Thyroid gland (tissue), 4 donors: ENCODE results near the gene KLHL21. TPM values are rescaled to one million over a fixed set of nuclear protein-coding genes. Genes with fewer than 3 reads are reported as not detected.

Experiments used
- DNase-seq, 2 donors: peaks; one replicate each; pipeline ENCODE4 v3.0.0-alpha.2; 2019
- H3K27ac ChIP-seq, 3 donors: fragments of 200-600 bp; sonication (generic); 1 replicate in 2 of 3; 2 replicates in 1 of 3; pipeline ENCODE4 v1.5.1; 2016 to 2019; ENCODE audit warnings: mild to moderate bottlenecking in 1 of 3, moderate library complexity in 1 of 3
- H3K27me3 ChIP-seq: fragments of 200-600 bp; sonication (generic); one replicate; pipeline ENCODE4 v1.5.1; 2019
- H3K36me3 ChIP-seq, 2 donors: fragments of 200-600 bp; sonication (generic); one replicate each; pipeline ENCODE4 v1.5.1; 2016 to 2019
- H3K4me1 ChIP-seq, 2 donors: fragments of 200-600 bp; sonication (generic); one replicate each; pipeline ENCODE4 v1.5.1; 2017 to 2019
- H3K4me3 ChIP-seq, 3 donors: fragments of 200-600 bp; sonication (generic); replicated peaks in 1 of 3; 1 replicate in 2 of 3; 2 replicates in 1 of 3; pipeline ENCODE4 v1.5.1; 2016; ENCODE audit warnings: mild to moderate bottlenecking in 1 of 3
- H3K9me3 ChIP-seq: fragments of 200-600 bp; sonication (generic); one replicate; pipeline ENCODE4 v1.5.1; 2017
- POLR2A ChIP-seq, 2 donors: fragments of 450-650 bp; IDR thresholded peaks; one replicate each; pipeline ENCODE4 v1.6.1; 2017; ENCODE audit warnings: antibody characterized with exemption in 2 of 2, mild to moderate bottlenecking in 2 of 2, moderate library complexity in 1 of 2
- WGBS, 2 donors: methylation state at CpG; one replicate each; pipeline ENCODE4 v1.1.5; 2017; 5-methylcytosine and 5-hydroxymethylcytosine counted together
- intact Hi-C: fragments of 100-400 bp; cut with DNase I; formaldehyde crosslinking; loops from one replicate; pipeline ENCODE4 v1.15.1; 2023
- total RNA-seq, 4 donors: library from RNA; depleted of rRNA; stranded (reverse); fragments of >200 nt; gene quantifications; one replicate each; pipeline ENCODE4 v1.2.3, GENCODE V29; 2016
- TF ChIP-seq, protein P1 (sequence below), 6 experiments: fragments of 200-600 bp in 3 of 6; fragments of 450-650 bp in 3 of 6; sonication (generic) in 3 of 6; IDR thresholded peaks; one replicate each; pipeline ENCODE4 v1.5.1; 2016 to 2019; ENCODE audit warnings: antibody characterized with exemption in 6 of 6, mild to moderate bottlenecking in 2 of 6, inconsistent platforms in 1 of 6, moderate library complexity in 1 of 6

Gene KLHL21
- total RNA-seq, 4 donors from 2014 or later: 34.9 to 68.4 (median 44.6) TPM

DNA sequence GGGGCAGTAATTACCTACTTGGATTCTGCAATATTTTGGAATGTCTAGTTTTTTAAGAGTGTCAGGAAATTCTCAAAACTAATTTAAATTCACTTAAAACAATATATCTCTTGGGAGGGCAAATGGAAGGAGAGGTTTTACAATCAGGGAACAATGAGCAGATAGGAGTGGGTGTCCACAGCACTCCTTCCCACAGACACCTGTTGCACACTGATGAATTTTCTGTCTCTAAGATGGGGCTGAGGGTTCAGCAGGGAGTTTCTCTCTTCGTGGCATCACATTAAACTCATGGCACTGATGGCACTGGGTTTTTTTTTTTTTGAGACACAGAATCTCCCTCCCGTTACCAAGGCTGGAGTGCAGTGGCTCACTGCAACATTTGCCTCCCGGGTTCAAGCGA lies 16.4 kb upstream of the KLHL21 start:
- TF ChIP-seq, protein P1, sequence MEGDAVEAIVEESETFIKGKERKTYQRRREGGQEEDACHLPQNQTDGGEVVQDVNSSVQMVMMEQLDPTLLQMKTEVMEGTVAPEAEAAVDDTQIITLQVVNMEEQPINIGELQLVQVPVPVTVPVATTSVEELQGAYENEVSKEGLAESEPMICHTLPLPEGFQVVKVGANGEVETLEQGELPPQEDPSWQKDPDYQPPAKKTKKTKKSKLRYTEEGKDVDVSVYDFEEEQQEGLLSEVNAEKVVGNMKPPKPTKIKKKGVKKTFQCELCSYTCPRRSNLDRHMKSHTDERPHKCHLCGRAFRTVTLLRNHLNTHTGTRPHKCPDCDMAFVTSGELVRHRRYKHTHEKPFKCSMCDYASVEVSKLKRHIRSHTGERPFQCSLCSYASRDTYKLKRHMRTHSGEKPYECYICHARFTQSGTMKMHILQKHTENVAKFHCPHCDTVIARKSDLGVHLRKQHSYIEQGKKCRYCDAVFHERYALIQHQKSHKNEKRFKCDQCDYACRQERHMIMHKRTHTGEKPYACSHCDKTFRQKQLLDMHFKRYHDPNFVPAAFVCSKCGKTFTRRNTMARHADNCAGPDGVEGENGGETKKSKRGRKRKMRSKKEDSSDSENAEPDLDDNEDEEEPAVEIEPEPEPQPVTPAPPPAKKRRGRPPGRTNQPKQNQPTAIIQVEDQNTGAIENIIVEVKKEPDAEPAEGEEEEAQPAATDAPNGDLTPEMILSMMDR (IDR thresholded peaks at IDR 0.05): no peak
- TF ChIP-seq POLR2A (IDR thresholded peaks at IDR 0.05): no peak
- H3K27me3 ChIP-seq: no peaks in the 10 kb centered on the region
- intact Hi-C loops: no loop called here
- H3K27ac ChIP-seq: no peak overlapping the region
- 92 to 95% methylated on average over 4 of the region's 4 CpGs for WGBS, 2 donors
- no peak for DNase-seq
- peaks cover 25 to 30% of the 10 kb centered on the region in 2 donors for H3K4me1 ChIP-seq
- H3K36me3 ChIP-seq: peaks cover 17 to 21% of the 10 kb centered on the region in 2 donors
- no peak overlapping the region for H3K4me3 ChIP-seq
- no peaks in the 10 kb centered on the region for H3K9me3 ChIP-seq

DNA sequence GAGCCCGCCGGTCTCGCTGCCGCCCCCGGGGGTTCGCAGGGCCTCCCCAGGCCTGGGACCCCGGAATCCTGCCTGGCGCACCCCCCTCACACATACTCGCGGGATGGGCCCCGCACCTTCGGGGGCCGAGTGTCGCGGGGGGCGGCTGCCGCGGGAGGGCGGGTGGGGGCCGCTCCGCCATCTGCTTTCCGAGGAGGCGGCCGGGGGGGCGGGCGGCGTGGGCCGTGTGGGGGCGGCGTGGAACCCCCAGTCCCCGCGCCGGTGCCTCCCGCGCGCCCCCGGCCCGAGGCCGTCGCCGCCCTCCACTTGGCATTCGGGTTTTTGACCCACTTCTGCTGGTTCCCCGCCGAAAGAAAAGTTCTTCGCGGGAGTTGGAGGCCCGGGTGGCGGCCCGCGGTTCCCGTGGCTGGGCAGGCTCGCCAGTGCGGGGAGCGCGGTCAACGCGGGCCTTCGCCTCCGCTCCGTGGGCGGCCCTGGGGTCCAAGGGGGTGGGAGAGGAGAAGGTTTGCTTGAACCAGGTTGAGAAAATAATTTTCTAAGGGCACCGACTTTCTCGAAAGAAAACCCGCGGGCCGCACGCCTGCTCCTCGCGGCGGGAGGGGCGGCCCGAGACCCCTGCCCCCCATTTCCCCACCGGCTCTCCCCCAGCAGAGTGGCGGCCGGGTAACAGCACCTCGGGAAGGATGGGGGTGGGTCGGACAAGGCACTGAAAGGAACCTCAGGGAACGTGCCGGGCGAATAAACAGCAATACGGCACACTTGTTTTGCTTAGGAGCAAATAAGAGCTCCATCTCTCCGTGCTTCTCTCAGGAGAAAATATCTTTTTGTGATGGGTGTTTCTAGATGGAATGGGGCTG lies 12.5 kb upstream of the KLHL21 start:
- no peak for TF ChIP-seq POLR2A (IDR thresholded peaks at IDR 0.05)
- TF ChIP-seq, protein P1 (IDR thresholded peaks at IDR 0.05): no peak
- peak overlapping the region in 2 of 3 donors; percentile 96 to 100 for H3K4me3 ChIP-seq
- peak in 1 of 2 donors; percentile 35 for DNase-seq
- no peaks in the 10 kb centered on the region for H3K9me3 ChIP-seq
- intact Hi-C loops: loop anchor here (2.0 kb wide), 1 partner anchor 14 kb away; no protein-coding TSS in a partner anchor
- peaks cover 6% of the 10 kb centered on the region in 2 donors for H3K36me3 ChIP-seq
- H3K4me1 ChIP-seq: peaks cover 8 to 14% of the 10 kb centered on the region in 2 donors
- H3K27me3 ChIP-seq: no peaks in the 10 kb centered on the region
- 3% methylated on average over 30 to 33 of the region's 82 CpGs for WGBS, 2 donors
- peak overlapping the region; percentile 39 to 95 (median 76) for H3K27ac ChIP-seq

DNA sequence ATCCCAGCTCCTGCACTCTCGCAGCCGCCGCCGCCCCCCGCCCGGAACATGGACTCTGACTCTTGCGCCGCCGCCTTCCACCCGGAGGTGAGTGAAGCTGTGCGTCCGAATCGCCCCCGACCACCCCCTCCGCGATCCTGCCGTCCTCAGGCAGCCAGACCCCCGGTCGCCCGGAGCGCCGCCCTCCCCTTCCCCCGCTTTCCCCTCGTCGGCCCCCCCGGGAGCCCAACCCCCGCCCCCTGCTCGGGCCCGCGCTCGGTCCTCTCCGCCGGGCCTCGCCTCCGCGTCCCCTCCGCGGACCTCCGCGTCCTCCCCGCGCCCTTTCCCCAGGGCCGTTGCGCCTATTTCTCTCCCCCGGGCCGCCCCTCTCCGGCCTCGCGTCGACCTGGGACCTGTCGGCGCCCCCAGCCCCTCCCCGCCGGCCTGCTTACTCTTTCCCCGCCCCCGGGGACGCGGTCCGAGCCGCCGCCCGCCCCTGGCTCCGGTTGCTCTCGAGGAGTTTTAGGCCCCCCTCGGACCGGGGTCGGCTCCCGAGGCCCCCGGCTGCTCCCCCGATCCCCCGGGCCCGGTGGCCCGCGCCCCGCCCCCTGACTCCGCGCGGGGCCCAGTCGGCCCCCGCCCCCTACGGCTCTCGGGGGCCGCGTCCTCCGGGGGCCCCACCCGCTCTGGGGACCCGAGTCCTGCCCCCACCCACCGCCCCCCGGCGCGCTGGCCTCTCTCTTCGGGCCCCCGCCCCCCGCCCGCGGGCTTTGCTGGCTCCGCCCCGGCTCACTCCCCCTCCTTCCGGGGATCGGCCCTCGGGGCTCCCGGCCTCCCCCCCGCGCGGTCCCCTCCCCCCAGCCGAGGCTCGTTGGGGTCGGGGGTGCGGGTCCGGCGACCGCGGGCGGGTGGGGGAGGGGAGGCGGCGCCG lies 11.6 kb upstream of the KLHL21 start:
- TF ChIP-seq, protein P1 (IDR thresholded peaks at IDR 0.05): no peak
- no peak for TF ChIP-seq POLR2A (IDR thresholded peaks at IDR 0.05)
- Histone ChIP-seq H3K36me3 (no peaks in the 10 kb centered on the region), H3K4me1 (peaks cover 8 to 22% of the 10 kb centered on the region in 2 donors), H3K9me3 (no peaks in the 10 kb centered on the region), H3K4me3 (peak overlapping the region; percentile 69 to 100 (median 96)), H3K27me3 (no peaks in the 10 kb centered on the region), H3K27ac (peak overlapping the region; percentile 76 to 95 (median 83))
- intact Hi-C loops: loop anchor here (2.0 kb wide), 1 partner anchor 13 kb away; no protein-coding TSS in a partner anchor
- DNase-seq: peak; percentile 54 to 56
- 1% methylated on average over 27 of the region's 117 CpGs; no CpG with 5 or more reads in 1 of the 2 donors for WGBS, 2 donors

DNA sequence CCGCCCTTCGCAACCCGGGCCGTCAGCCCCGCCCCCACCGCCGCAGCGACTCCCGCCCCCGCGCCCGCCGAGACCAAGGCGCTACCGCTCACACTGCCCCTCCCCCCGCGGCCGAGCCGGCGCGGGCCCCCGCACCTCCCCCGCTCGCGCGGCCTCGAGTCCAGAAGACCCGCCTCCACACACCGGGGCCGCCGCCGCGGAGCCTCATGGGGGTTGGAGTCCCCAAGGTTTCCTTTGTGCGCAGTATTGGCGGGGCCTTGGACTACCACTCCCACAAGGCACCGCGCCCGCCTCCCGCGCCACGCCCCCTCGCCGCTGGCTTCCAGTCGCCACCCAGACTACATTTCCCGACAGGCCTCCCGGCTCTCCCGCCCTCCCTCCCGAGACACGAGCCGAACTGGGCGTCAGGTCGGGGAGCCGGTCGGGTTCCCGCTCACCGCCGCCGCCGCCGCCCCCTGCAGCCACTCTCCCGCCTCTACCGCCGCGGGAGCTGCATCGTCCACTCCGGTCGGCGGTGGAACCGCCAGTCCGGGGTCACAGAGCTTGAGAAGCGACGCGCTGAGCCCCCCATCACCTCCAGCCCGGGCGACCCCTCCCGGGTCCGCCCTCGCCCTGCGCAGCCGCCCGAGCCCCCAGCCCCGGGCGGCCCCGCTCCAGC lies 10.8 kb upstream of the KLHL21 start, which contains the start of gene PHF13:
PHF13 (plus strand) TSS at position 371 of the 658 bp plus-strand sequence. CDS start 336 bp downstream, outside the sequence.
- intact Hi-C loops: loop anchor here (2.0 kb wide), 1 partner anchor 13 kb away; no protein-coding TSS in a partner anchor
- TF ChIP-seq POLR2A (IDR thresholded peaks at IDR 0.05): peak in 1 of 2 donors; percentile 75
- TF ChIP-seq, protein P1 (IDR thresholded peaks at IDR 0.05): no peak
- no peaks in the 10 kb centered on the region for H3K27me3 ChIP-seq
- H3K4me1 ChIP-seq: peaks cover 8 to 25% of the 10 kb centered on the region in 2 donors
- peak; percentile 99 to 100 for DNase-seq
- no peaks in the 10 kb centered on the region for H3K36me3 ChIP-seq
- peak within 1 kb of the TSS; percentile 93 to 95 (median 94) for H3K27ac ChIP-seq
- peak within 1 kb of the TSS; percentile 69 to 100 (median 96) for H3K4me3 ChIP-seq
- H3K9me3 ChIP-seq: no peaks in the 10 kb centered on the region
- WGBS, 2 donors: no CpG with 5 or more reads among the region's 84 CpGs
